HG03457 (cell line): Measurements from ENCODE around the gene ABCA9.
A peak's percentile ranks its signal among the peaks of the same experiment; 100 is the strongest.
"Not testable (repeated sequence)": the region's sequence is repeated elsewhere in the genome, so short reads cannot be mapped to it uniquely, and the experiment has no call there.

Source experiments
- ATAC-seq: cut with Tn5 transposase; IDR thresholded peaks from one replicate; pipeline ENCODE4 v1.9.1; 2021; ENCODE audit warnings: moderate number of reproducible peaks; ENCODE audit not compliant: unreplicated experiment

The ABCA9 gene

GRCh38 chr17:69044371-69044770 is 16.4 kb downstream of the ABCA9 start:
- ATAC-seq = no peak

- no peak for ATAC-seq
Observed at GRCh38 chr17:69043098-69043734, 17.5 kb downstream of the ABCA9 start.

GRCh38 chr17:69042308-69042707 is 18.4 kb downstream of the ABCA9 start:
- ATAC-seq = no peak

GRCh38 chr17:69031839-69032238 is 28.9 kb downstream of the ABCA9 start:
- ATAC-seq = no peak

GRCh38 chr17:69030169-69030568 is 30.6 kb downstream of the ABCA9 start:
- ATAC-seq = no peak

GRCh38 chr17:69018687-69019086 is 42.0 kb downstream of the ABCA9 start:
- no peak for ATAC-seq

GRCh38 chr17:69018022-69018615 is 42.6 kb downstream of the ABCA9 start:
- ATAC-seq = no peak

- ATAC-seq = no peak
Observed at GRCh38 chr17:69015631-69016030, 45.1 kb downstream of the ABCA9 start.

- no peak for ATAC-seq
Observed at GRCh38 chr17:69012895-69013805, 47.6 kb downstream of the ABCA9 start.

GRCh38 chr17:69009930-69010329 is 50.8 kb downstream of the ABCA9 start:
- ATAC-seq = no peak

GRCh38 chr17:69004759-69005158 is 56.0 kb downstream of the ABCA9 start:
- not testable (repeated sequence) for ATAC-seq

GRCh38 chr17:68999743-69000142 is 61.0 kb downstream of the ABCA9 start:
- not testable (repeated sequence) for ATAC-seq

GRCh38 chr17:68993112-68993511 is 67.6 kb downstream of the ABCA9 start:
- no peak for ATAC-seq

GRCh38 chr17:68987966-68988365 is 72.8 kb downstream of the ABCA9 start:
- no peak for ATAC-seq

GRCh38 chr17:68981288-68981687 is 79.4 kb downstream of the ABCA9 start:
- ATAC-seq = peak; percentile 79

GRCh38 chr17:68973098-68973846 is 87.5 kb downstream of the ABCA9 start:
- no peak for ATAC-seq

GRCh38 chr17:68972119-68972704 is 88.5 kb downstream of the ABCA9 start:
- ATAC-seq = no peak

GRCh38 chr17:68969101-68969500 is 91.6 kb downstream of the ABCA9 start:
- ATAC-seq = no peak

- ATAC-seq = no peak
Observed at GRCh38 chr17:68963958-68964357, 96.8 kb downstream of the ABCA9 start.

- ATAC-seq = no peak
Observed at GRCh38 chr17:68961214-68961882, 99.4 kb downstream of the ABCA9 start.
